ENCODE data around the gene REV3L. TPM values are rescaled to one million over a fixed set of nuclear protein-coding genes. Genes with fewer than 3 reads are reported as not detected.
"Not testable (repeated sequence)": the region's sequence is repeated elsewhere in the genome, so short reads cannot be mapped to it uniquely, and the experiment has no call there.

Gene REV3L
- total and polyA plus RNA-seq, 2 donors (not counting 1 experiment from before 2014, with no cell fraction given) = 42.9 to 127 TPM

GRCh38 chr6:111297776-111298175, 185.2 kb downstream of the REV3L start:
- no peak overlapping the region for H3K9ac ChIP-seq (ENCODE audit: insufficient read depth, low read length)
- H3K4me3 ChIP-seq (replicated peaks in 1 of 4; ENCODE audit: control extremely low read depth in 1 of 4, insufficient read depth in 1 of 4, low read depth in 3 of 4, low read length in 4 of 4) = no peak overlapping the region
- no peaks in the 10 kb centered on the region for H3K79me2 ChIP-seq (ENCODE audit: control insufficient read depth, insufficient read depth, low read length)
- no peaks in the 10 kb centered on the region for H3K4me1 ChIP-seq (ENCODE audit: control insufficient read depth, extremely low read depth, insufficient read depth, low read length)
- H3K4me2 ChIP-seq (ENCODE audit: extremely low read depth, insufficient read depth, low read length) = no peak overlapping the region
- peaks cover 3% of the 10 kb centered on the region for H3K36me3 ChIP-seq (ENCODE audit: control insufficient read depth, insufficient read depth, low read length)
- H2AFZ ChIP-seq (ENCODE audit: low read length) = no peak overlapping the region
- no peak for TF ChIP-seq CTCF (conservative IDR thresholded peaks at IDR 0.05 in 1 of 2, IDR thresholded peaks at IDR 0.05 in 1 of 2; ENCODE audit: low read depth in 1 of 2, low read length in 2 of 2)
- no peak for TF ChIP-seq EZH2 (IDR thresholded peaks at IDR 0.05; ENCODE audit: low read length, missing control alignments)
- no peaks in the 10 kb centered on the region for H4K20me1 ChIP-seq (ENCODE audit: control insufficient read depth, extremely low read depth, insufficient read depth, low read length)
- H3K27me3 ChIP-seq (ENCODE audit: control insufficient read depth, insufficient read depth, low read length) = no peaks in the 10 kb centered on the region
- H3K27ac ChIP-seq (ENCODE audit: insufficient read depth, low read length) = no peak overlapping the region
- DNase-seq (ENCODE audit: low read depth in 2 of 2) = no peak
- H3K9me3 ChIP-seq (ENCODE audit: control insufficient read depth, insufficient read depth, low read depth, low read length) = no peaks in the 10 kb centered on the region

- no peaks in the 10 kb centered on the region for H3K9me3 ChIP-seq (ENCODE audit: control insufficient read depth, insufficient read depth, low read depth, low read length)
- no peak overlapping the region for H3K4me3 ChIP-seq (replicated peaks in 1 of 4; ENCODE audit: control extremely low read depth in 1 of 4, insufficient read depth in 1 of 4, low read depth in 3 of 4, low read length in 4 of 4)
- no peaks in the 10 kb centered on the region for H4K20me1 ChIP-seq (ENCODE audit: control insufficient read depth, extremely low read depth, insufficient read depth, low read length)
- H3K79me2 ChIP-seq (ENCODE audit: control insufficient read depth, insufficient read depth, low read length) = no peaks in the 10 kb centered on the region
- DNase-seq (ENCODE audit: low read depth in 2 of 2) = no peak
- no peak for TF ChIP-seq CTCF (conservative IDR thresholded peaks at IDR 0.05 in 1 of 2, IDR thresholded peaks at IDR 0.05 in 1 of 2; ENCODE audit: low read depth in 1 of 2, low read length in 2 of 2)
- no peak for TF ChIP-seq EZH2 (IDR thresholded peaks at IDR 0.05; ENCODE audit: low read length, missing control alignments)
- H3K27me3 ChIP-seq (ENCODE audit: control insufficient read depth, insufficient read depth, low read length) = no peaks in the 10 kb centered on the region
- no peak overlapping the region for H2AFZ ChIP-seq (ENCODE audit: low read length)
- no peak overlapping the region for H3K27ac ChIP-seq (ENCODE audit: insufficient read depth, low read length)
- H3K9ac ChIP-seq (ENCODE audit: insufficient read depth, low read length) = no peak overlapping the region
- no peak overlapping the region for H3K4me2 ChIP-seq (ENCODE audit: extremely low read depth, insufficient read depth, low read length)
- H3K36me3 ChIP-seq (ENCODE audit: control insufficient read depth, insufficient read depth, low read length) = peaks cover under 1% of the 10 kb centered on the region
- no peaks in the 10 kb centered on the region for H3K4me1 ChIP-seq (ENCODE audit: control insufficient read depth, extremely low read depth, insufficient read depth, low read length)
Observed at GRCh38 chr6:111294374-111294967, 188.5 kb downstream of the REV3L start.

GRCh38 chr6:111291336-111292259, 191.4 kb downstream of the REV3L start:
- no peak overlapping the region for H3K27ac ChIP-seq (ENCODE audit: insufficient read depth, low read length)
- H3K27me3 ChIP-seq (ENCODE audit: control insufficient read depth, insufficient read depth, low read length) = no peaks in the 10 kb centered on the region
- no peaks in the 10 kb centered on the region for H4K20me1 ChIP-seq (ENCODE audit: control insufficient read depth, extremely low read depth, insufficient read depth, low read length)
- H3K9ac ChIP-seq (ENCODE audit: insufficient read depth, low read length) = no peak overlapping the region
- no peaks in the 10 kb centered on the region for H3K36me3 ChIP-seq (ENCODE audit: control insufficient read depth, insufficient read depth, low read length)
- no peaks in the 10 kb centered on the region for H3K4me1 ChIP-seq (ENCODE audit: control insufficient read depth, extremely low read depth, insufficient read depth, low read length)
- no peaks in the 10 kb centered on the region for H3K9me3 ChIP-seq (ENCODE audit: control insufficient read depth, insufficient read depth, low read depth, low read length)
- TF ChIP-seq EZH2 (IDR thresholded peaks at IDR 0.05; ENCODE audit: low read length, missing control alignments) (no peak), CTCF (conservative IDR thresholded peaks at IDR 0.05 in 1 of 2, IDR thresholded peaks at IDR 0.05 in 1 of 2; ENCODE audit: low read depth in 1 of 2, low read length in 2 of 2) (no peak)
- DNase-seq (ENCODE audit: low read depth in 2 of 2) = no peak
- H3K4me2 ChIP-seq (ENCODE audit: extremely low read depth, insufficient read depth, low read length) = no peak overlapping the region
- H3K79me2 ChIP-seq (ENCODE audit: control insufficient read depth, insufficient read depth, low read length) = no peaks in the 10 kb centered on the region
- H3K4me3 ChIP-seq (replicated peaks in 1 of 4; ENCODE audit: control extremely low read depth in 1 of 4, insufficient read depth in 1 of 4, low read depth in 3 of 4, low read length in 4 of 4) = no peak overlapping the region
- H2AFZ ChIP-seq (ENCODE audit: low read length) = no peak overlapping the region

GRCh38 chr6:111290689-111291335, 192.2 kb downstream of the REV3L start:
- H3K4me3 ChIP-seq (replicated peaks in 1 of 4; ENCODE audit: control extremely low read depth in 1 of 4, insufficient read depth in 1 of 4, low read depth in 3 of 4, low read length in 4 of 4); H3K4me2 ChIP-seq (ENCODE audit: extremely low read depth, insufficient read depth, low read length); H3K9ac ChIP-seq (ENCODE audit: insufficient read depth, low read length); H3K9me3 ChIP-seq (ENCODE audit: control insufficient read depth, insufficient read depth, low read depth, low read length); H3K36me3 ChIP-seq (ENCODE audit: control insufficient read depth, insufficient read depth, low read length); H4K20me1 ChIP-seq (ENCODE audit: control insufficient read depth, extremely low read depth, insufficient read depth, low read length); H3K79me2 ChIP-seq (ENCODE audit: control insufficient read depth, insufficient read depth, low read length); H2AFZ ChIP-seq (ENCODE audit: low read length); H3K27ac ChIP-seq (ENCODE audit: insufficient read depth, low read length); H3K4me1 ChIP-seq (ENCODE audit: control insufficient read depth, extremely low read depth, insufficient read depth, low read length); H3K27me3 ChIP-seq (ENCODE audit: control insufficient read depth, insufficient read depth, low read length): not testable (repeated sequence)
- peak in 1 of 2 donors; percentile 45 for DNase-seq (ENCODE audit: low read depth in 2 of 2)

All from fibroblast of lung (primary cell).